ENCODE data around the gene TAAR9.
A peak's percentile ranks its signal among the peaks of the same experiment; 100 is the strongest.

Gene TAAR9

GRCh38 chr6:132537977-132538376 is at the start of gene TAAR9:
TSS of gene TAAR9 (plus strand) at chr6:132538277. CDS start at chr6:132538290, 13 bp downstream.
- in situ Hi-C loops (cut with HindIII; ENCODE audit: low sequenced_read_pairs) = loop anchor here (25.0 kb wide), 1 partner anchor 249 kb away; the partner anchor contains the start of gene SLC18B1
- DNase-seq (ENCODE audit: low read depth) = no peak
- TF ChIP-seq CTCF (IDR thresholded peaks at IDR 0.05; ENCODE audit: low read depth, low read length, missing control alignments) = no peak
- H3K4me3 ChIP-seq (ENCODE audit: low read depth, low read length) = no peak within 1 kb of the TSS

- in situ Hi-C loops (cut with HindIII; ENCODE audit: low sequenced_read_pairs) = loop anchor here (10.0 kb wide), 1 partner anchor 195 kb away; no protein-coding TSS in a partner anchor
- H3K4me3 ChIP-seq (ENCODE audit: low read depth, low read length) = no peak overlapping the region
- DNase-seq (ENCODE audit: low read depth) = no peak
- no peak for TF ChIP-seq CTCF (IDR thresholded peaks at IDR 0.05; ENCODE audit: low read depth, low read length, missing control alignments)
Observed at GRCh38 chr6:132489376-132489775, 48.7 kb upstream of the TAAR9 start.

- DNase-seq (ENCODE audit: low read depth) = no peak
- TF ChIP-seq CTCF (IDR thresholded peaks at IDR 0.05; ENCODE audit: low read depth, low read length, missing control alignments) = no peak
- in situ Hi-C loops (cut with HindIII; ENCODE audit: low sequenced_read_pairs) = no loop called here
- H3K4me3 ChIP-seq (ENCODE audit: low read depth, low read length) = no peak overlapping the region
Observed at GRCh38 chr6:132490024-132490423, 48.1 kb upstream of the TAAR9 start.

- H3K4me3 ChIP-seq (ENCODE audit: low read depth, low read length) = no peak overlapping the region
- in situ Hi-C loops (cut with HindIII; ENCODE audit: low sequenced_read_pairs) = no loop called here
- DNase-seq (ENCODE audit: low read depth) = peak; percentile 27
- no peak for TF ChIP-seq CTCF (IDR thresholded peaks at IDR 0.05; ENCODE audit: low read depth, low read length, missing control alignments)
Observed at GRCh38 chr6:132490478-132491204, 47.4 kb upstream of the TAAR9 start.

- DNase-seq (ENCODE audit: low read depth) = peak; percentile 40
- no peak for TF ChIP-seq CTCF (IDR thresholded peaks at IDR 0.05; ENCODE audit: low read depth, low read length, missing control alignments)
- in situ Hi-C loops (cut with HindIII; ENCODE audit: low sequenced_read_pairs) = no loop called here
- no peak overlapping the region for H3K4me3 ChIP-seq (ENCODE audit: low read depth, low read length)
Observed at GRCh38 chr6:132491303-132491702, 46.8 kb upstream of the TAAR9 start.

- H3K4me3 ChIP-seq (ENCODE audit: low read depth, low read length) = no peak overlapping the region
- TF ChIP-seq CTCF (IDR thresholded peaks at IDR 0.05; ENCODE audit: low read depth, low read length, missing control alignments) = no peak
- DNase-seq (ENCODE audit: low read depth) = no peak
- in situ Hi-C loops (cut with HindIII; ENCODE audit: low sequenced_read_pairs) = no loop called here
Observed at GRCh38 chr6:132491881-132492280, 46.2 kb upstream of the TAAR9 start.

All from astrocyte of the cerebellum (primary cell).